HG02610 (cell line): Measurements from ENCODE around the gene GALNT18.

Experiments used
- ATAC-seq: cut with Tn5 transposase; IDR thresholded peaks from one replicate; pipeline ENCODE4 v1.9.1; 2021; ENCODE audit warnings: mild to moderate bottlenecking, moderate library complexity; ENCODE audit not compliant: unreplicated experiment

The GALNT18 gene

DNA sequence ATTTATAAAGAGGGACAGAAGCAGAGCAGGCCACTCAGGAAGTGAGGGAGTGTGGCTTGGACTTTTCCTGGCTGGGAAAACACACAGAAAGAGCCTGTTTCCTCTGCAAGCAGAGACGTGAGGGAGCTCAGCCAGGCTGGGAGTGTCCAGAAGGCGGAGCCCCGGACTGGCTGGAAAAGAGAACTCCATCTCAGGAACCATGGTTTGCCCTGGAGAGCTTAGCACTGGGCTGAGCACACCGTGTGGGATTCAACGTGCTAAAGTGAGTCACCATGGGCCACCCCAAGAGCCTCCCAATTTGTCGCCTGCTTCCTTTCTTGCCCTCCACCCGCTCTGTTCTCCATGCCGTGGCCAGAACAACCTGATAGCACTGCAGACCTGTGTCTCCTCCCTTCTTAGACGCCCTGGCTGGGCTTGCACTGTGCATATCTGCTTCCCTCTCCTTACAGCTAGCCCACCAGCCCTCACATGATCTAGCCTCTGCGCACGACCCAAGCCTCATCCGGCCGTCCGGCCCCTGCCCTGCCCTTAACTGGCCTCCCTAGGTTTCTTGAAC is 51.8 kb downstream of the GALNT18 start:
- no peak for ATAC-seq

DNA sequence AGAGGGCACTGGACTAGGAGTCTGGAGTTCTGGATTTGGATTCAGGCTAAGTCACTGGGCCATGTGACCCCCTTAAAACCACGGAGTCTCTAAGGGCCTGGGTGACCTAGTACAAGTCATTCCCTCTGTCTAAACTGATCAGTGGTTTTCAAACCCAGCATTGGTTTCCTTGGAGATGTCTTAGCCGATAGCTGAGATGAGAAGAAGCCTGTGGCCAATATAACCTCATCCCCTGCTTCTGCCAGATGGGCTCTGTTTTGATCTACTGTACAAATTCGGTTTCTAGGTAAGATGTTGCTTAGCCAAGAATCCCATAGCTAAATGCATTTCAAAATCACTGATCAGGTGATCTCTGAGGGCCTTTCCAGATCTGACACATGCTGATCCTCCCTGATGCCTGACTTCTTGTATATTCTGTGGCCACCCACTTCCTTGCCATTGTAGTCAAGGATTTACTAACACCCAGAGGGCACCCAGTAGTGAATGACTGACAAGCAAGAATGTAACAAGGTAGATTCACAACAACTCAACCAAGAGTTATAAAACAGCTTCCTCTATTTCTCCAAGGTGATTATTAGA is 53.1 kb downstream of the GALNT18 start:
- peak; percentile 62 for ATAC-seq

DNA sequence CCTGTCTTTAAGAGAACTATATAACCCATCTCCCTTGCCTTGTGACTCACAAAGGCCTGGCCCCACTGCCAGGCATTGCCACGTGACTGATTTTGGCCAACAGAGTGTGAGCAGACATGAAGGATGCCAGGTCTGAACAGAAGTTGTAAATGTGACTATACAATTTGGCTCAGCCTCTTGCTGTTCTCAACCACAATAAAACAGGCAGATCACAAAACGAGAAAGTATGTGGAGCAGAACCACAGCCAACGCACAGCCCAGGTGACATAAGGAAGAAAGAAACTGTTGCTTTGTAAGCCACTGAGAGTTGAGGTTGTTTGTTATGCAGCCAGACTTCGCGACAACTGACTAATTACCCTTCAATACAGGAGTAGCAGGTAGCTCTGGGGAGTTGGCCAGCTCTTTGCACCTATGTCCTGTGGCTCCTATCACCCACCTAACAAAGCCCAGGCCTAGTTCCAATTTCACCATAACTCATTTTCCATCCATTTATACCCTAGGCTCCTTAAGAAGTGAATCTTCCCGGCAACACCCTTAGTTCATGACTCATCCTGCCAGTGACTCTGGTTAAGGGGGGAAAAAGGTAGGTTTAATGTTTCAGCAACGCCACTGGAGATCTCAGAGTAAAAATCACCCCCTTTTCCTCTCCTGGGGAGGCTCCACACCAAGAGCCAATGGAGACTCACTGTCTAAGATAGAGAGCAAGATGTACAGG is 53.7 kb downstream of the GALNT18 start:
- no peak for ATAC-seq

GRCh38 chr11:11565636-11566035 is 56.2 kb downstream of the GALNT18 start:
- ATAC-seq = no peak

DNA sequence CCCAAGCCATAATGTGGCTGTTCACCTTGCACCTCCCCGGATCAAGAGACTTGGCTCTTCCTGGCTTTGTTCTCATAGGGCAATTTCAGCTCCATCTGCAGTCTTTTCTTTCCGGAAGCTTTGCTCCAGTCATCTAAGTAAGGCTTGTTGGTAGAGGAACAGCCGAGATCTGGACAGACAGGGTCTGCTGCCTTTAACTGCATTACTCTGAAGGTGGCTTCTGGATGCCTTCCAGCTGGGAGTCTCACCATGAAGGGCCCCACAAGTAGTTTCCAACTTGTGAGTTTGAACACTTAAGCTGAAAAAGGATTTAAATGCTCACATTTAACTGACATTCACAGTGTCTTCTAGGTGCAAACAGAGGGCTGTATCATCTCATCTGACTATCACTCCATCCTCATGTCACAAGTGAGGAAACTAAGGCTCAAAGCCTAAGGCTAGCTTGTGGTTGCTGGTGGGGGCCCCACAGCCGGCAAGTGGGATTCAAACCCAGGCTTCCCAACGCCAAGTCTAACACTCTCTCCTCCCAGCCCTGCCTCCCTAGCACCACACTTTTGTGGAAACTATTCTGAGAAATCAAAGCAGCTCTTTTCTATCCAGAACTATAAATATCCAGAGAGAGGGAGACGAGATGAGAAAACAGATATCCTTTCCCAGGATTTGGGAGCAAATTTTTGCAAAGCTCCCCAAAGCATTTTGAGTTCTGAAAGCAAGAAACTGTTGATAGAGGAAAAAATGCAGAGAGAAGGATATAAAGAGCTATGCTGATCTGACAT is 58.4 kb downstream of the GALNT18 start:
- ATAC-seq = no peak

- no peak for ATAC-seq
Observed at GRCh38 chr11:11561991-11562390, 59.8 kb downstream of the GALNT18 start.

DNA sequence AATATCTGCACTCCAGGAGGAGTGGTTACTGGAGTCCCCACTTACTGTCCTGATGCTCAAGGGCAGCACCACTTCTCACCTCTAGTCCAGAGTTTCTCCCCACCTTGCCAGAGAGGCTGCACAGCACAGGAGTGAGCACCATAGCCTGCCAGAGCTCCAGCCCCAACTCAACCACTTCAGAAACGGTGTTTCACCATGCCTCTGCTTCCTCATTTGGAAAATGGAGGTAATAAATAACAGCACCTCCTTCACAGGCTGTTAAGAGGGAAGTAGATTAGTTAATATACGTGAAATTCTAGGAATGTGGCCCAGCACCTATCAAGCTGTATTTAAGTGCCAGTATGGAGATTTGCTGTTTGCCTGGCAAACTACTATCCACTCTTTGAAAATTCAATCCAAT is 63.0 kb downstream of the GALNT18 start:
- ATAC-seq = no peak

DNA sequence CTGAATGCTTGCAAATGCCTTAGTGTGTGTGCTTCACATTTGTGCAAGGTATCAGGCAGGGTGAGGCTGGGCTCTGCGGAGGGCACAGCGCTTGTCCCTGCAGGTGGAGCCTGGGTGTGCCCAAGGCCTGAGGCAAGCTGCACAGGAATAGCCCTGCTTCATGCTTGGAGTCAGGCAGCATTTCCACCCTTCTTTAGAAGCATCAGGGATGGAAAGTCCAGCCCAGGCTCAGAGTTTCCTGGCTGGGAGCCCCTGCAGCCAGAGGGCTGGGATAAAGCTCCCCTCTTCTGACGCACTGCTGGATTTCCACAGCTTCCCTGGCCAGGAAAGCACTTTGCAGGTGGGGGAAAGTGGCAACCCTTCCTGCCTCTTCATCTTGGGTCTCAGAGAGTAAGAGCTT is 63.4 kb downstream of the GALNT18 start:
- no peak for ATAC-seq

GRCh38 chr11:11555208-11555607 is 66.6 kb downstream of the GALNT18 start:
- no peak for ATAC-seq

DNA sequence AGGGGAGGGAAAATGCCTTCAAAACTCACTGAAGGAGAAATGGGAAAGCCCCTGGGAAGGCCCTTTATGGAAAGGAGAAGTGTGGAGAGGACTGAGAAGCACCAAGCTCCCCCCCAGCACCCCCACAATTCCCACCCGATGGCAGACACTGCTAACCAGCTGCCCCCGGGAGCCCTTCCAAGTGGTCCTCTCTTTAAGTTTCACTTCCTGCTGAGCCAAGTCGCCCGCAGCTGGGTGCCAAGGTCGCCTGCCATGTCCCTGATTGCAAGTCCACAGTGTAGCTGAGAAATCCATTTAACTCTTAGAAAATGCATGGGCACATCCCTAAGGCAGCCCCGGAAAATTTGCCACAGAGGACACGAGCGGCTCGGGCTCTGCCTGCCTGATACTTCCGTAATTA is 68.2 kb downstream of the GALNT18 start:
- ATAC-seq = no peak

DNA sequence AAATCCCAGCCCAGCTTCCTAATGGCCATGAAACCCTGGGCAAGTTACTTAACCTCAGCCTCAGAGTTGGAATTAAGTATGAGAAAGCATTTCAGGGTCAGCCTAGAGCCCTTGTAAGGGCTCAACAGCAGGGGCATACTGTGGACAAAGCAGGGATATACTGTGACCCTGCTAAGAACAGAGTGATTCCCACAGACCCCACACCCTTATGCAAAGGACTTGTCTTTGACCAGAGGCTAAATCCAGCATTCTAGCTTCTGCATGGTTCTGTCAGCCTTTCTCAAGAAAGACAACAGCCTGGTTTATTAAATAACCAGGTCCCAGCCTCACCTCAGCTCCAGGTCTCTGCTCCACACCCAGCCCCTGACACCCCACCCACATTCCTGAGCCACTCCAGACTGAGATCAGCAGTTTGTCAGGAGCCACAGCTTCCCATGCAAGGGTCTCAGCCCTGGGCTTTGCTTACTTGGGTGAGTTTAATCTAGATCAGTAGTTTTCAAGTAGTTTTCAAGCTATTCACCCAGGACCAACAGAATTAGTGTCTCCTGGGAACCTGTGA is 69.2 kb downstream of the GALNT18 start:
- no peak for ATAC-seq

- ATAC-seq = no peak
Observed at GRCh38 chr11:11550534-11550933, 71.3 kb downstream of the GALNT18 start.

- ATAC-seq = no peak
Observed at GRCh38 chr11:11545285-11546275, 76.2 kb downstream of the GALNT18 start.

DNA sequence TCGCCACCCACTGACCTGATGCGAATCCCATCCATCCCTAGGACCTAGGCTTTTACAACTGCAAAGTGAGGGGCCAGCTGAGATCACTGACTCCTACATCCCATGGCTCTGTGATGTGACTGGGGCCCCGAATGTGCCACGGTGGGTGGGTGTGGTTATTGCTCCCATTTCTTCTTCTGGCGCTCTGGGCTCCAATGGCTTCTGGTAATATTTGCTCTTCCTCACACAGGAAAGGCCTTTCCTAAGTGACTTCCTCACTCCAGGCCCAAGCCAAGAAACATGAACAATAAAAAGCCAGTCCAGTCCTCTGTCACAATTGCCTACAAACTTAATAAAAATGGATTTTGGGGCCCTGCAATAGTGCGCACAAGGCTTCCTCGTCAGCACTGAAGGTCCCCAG is 78.1 kb downstream of the GALNT18 start:
- no peak for ATAC-seq

- no peak for ATAC-seq
Observed at GRCh38 chr11:11540157-11540556, 81.6 kb downstream of the GALNT18 start.

DNA sequence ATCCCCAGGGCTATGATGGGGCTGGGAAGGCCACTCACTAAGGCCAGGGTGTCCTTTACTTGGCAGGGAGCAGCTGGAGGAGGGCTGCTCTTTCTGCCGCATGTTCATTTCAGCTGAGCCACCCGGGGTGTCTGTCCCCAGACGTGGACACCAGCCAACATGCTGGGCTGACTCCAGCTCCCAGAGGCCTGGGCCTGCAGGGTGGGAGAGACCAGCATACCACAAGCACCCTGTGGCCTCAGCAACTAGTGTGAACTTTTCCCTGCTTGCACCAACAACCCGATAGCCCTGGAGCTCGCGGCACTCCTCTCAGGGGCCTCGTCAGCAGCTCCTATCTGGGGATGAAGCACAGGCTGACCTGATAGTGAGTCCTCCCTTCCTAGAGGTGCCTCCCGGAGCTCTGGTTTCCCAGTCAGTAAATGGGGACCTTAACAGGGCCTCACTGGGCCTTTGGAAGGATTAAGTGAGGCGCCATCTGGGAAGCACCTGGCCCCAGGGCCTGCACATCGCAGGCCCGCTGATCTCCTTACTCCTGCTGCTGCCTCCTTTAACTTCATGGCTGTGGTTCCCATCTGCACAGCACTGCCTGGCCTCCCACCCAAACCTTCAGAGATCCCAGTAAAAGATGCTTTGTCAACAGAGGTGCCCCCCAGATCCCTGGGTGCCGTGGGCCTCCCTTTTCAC is 83.4 kb downstream of the GALNT18 start:
- ATAC-seq = no peak

DNA sequence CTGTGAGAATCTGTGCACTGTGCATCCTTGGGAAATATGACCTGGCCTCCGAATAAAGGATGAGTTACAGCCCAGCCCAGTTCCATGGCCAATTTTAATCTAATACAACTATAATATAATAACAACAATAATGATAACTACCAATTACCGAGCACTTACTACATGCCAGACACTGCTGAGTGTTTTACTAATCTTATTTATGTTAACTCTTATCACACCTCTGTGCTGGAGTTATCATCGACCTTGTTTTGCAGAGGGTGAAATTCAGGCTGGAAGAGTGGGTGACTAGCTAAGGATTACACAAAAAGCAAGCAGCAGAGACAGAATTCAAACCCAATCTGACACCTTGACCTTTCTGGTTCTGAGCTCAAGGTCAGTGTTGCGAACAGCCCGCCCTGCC is 83.9 kb downstream of the GALNT18 start:
- no peak for ATAC-seq

DNA sequence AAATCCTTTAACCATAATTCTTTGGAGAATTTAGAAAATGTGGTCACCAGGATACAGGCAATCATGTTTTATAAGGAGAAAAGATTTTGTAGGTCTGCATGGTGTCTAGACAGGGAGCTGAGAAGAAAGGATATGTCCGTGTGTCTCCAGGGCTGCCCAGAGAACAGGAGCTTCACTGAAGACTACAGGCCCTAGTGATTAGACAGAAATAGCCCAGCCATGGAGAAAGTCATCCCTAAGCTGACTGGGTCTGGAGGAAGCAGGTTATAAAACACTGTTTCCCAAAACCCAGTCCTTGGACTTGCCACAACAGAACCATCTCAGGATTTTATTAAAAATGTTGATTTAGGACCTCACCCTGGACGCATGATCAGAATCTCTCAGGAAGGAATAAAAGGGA is 84.4 kb downstream of the GALNT18 start:
- no peak for ATAC-seq

DNA sequence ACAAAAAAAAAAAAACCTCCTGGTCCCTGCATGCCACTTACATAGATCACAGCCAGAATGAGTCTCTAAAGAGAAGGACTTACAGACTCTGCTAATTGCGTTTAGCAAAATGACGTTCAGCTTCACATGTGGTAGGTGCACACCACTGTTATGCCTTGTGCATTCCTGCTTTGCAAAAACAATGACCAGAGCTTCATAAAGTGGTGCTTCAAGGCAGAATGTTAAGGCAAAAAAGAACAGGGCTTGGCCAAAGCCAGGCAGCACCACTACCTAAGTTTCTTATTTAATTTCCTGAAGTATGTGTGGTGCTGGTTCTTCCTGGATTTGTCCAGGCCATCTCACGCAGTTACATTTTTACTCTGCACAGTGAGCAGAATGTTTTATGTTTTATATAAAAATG is 85.2 kb downstream of the GALNT18 start:
- no peak for ATAC-seq

DNA sequence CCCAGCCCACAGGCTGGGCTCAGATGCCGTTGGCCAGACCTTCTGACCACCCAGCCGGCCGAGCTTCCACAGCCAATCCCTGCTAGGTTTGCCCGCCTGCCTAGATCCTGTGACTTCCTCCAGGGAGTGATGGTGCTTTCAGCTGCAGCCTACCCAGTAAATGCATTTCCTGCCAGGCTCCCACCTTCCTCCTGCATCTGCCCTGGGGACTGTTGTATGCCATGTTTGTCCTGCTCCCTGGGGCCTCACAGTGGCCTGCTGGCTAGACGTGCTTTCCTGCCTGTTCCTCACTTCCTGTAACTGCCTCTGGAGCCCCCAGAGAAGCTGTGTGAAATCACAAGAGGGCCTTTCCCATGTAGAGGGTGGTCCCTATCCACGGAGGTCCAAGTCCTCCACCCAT is 86.2 kb downstream of the GALNT18 start:
- ATAC-seq = no peak
